ENCODE results near the gene FAM219A. TPM values are rescaled to one million over a fixed set of nuclear protein-coding genes. Genes with fewer than 3 reads are reported as not detected.

The FAM219A gene
- total RNA-seq, 1 experiment from 2014 or later = 20.6 TPM

GRCh38 chr9:34458959-34459340 is 580 bp upstream of the FAM219A start:
- CTCF ChIA-PET = interaction anchor here (0.7 to 5.6 kb wide), 8 partner anchors 18 to 144 kb away, joined by 3 to 34 read pairs (median 4); partner anchors contain the start of gene MYORG
- H3K9me3 Mint-ChIP-seq = no peaks in the 10 kb centered on the region
- DNase-seq (ENCODE audit: low spot score) (no peak), ATAC-seq (no peak)
- no peaks in the 10 kb centered on the region for H3K36me3 Mint-ChIP-seq
- peaks cover 32% of the 10 kb centered on the region for H3K27me3 Mint-ChIP-seq (ENCODE audit: low read depth)
- peak overlapping the region; percentile 86 for H3K4me3 Mint-ChIP-seq
- peak overlapping the region; percentile 70 for H3K27ac Mint-ChIP-seq
- H3K4me1 Mint-ChIP-seq = peaks cover 18% of the 10 kb centered on the region
- TF ChIP-seq ZNF425 (CRISPR knock-in tag; conservative IDR thresholded peaks at IDR 0.05) = no peak
- TF ChIP-seq ETV6 (CRISPR knock-in tag; IDR thresholded peaks at IDR 0.05) = no peak
- TF ChIP-seq, protein P1, sequence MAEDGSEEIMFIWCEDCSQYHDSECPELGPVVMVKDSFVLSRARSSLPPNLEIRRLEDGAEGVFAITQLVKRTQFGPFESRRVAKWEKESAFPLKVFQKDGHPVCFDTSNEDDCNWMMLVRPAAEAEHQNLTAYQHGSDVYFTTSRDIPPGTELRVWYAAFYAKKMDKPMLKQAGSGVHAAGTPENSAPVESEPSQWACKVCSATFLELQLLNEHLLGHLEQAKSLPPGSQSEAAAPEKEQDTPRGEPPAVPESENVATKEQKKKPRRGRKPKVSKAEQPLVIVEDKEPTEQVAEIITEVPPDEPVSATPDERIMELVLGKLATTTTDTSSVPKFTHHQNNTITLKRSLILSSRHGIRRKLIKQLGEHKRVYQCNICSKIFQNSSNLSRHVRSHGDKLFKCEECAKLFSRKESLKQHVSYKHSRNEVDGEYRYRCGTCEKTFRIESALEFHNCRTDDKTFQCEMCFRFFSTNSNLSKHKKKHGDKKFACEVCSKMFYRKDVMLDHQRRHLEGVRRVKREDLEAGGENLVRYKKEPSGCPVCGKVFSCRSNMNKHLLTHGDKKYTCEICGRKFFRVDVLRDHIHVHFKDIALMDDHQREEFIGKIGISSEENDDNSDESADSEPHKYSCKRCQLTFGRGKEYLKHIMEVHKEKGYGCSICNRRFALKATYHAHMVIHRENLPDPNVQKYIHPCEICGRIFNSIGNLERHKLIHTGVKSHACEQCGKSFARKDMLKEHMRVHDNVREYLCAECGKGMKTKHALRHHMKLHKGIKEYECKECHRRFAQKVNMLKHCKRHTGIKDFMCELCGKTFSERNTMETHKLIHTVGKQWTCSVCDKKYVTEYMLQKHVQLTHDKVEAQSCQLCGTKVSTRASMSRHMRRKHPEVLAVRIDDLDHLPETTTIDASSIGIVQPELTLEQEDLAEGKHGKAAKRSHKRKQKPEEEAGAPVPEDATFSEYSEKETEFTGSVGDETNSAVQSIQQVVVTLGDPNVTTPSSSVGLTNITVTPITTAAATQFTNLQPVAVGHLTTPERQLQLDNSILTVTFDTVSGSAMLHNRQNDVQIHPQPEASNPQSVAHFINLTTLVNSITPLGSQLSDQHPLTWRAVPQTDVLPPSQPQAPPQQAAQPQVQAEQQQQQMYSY (CRISPR knock-in tag; IDR thresholded peaks at IDR 0.05) = no peak
- no peak for TF ChIP-seq TEAD1 (CRISPR knock-in tag; IDR thresholded peaks at IDR 0.05)
- no peak for TF ChIP-seq CREM (CRISPR knock-in tag; IDR thresholded peaks at IDR 0.05)
- no peak for TF ChIP-seq OVOL2 (CRISPR knock-in tag; IDR thresholded peaks at IDR 0.05; ENCODE audit: borderline replicate concordance)
- TF ChIP-seq, protein P2, sequence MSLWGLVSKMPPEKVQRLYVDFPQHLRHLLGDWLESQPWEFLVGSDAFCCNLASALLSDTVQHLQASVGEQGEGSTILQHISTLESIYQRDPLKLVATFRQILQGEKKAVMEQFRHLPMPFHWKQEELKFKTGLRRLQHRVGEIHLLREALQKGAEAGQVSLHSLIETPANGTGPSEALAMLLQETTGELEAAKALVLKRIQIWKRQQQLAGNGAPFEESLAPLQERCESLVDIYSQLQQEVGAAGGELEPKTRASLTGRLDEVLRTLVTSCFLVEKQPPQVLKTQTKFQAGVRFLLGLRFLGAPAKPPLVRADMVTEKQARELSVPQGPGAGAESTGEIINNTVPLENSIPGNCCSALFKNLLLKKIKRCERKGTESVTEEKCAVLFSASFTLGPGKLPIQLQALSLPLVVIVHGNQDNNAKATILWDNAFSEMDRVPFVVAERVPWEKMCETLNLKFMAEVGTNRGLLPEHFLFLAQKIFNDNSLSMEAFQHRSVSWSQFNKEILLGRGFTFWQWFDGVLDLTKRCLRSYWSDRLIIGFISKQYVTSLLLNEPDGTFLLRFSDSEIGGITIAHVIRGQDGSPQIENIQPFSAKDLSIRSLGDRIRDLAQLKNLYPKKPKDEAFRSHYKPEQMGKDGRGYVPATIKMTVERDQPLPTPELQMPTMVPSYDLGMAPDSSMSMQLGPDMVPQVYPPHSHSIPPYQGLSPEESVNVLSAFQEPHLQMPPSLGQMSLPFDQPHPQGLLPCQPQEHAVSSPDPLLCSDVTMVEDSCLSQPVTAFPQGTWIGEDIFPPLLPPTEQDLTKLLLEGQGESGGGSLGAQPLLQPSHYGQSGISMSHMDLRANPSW (CRISPR knock-in tag; conservative IDR thresholded peaks at IDR 0.05; ENCODE audit: low read depth) = no peak
- TF ChIP-seq NFYB (CRISPR knock-in tag; conservative IDR thresholded peaks at IDR 0.05; ENCODE audit: low read depth) = no peak
- TF ChIP-seq ZBTB43 (CRISPR knock-in tag; IDR thresholded peaks at IDR 0.05) = no peak
- TF ChIP-seq, protein P3, sequence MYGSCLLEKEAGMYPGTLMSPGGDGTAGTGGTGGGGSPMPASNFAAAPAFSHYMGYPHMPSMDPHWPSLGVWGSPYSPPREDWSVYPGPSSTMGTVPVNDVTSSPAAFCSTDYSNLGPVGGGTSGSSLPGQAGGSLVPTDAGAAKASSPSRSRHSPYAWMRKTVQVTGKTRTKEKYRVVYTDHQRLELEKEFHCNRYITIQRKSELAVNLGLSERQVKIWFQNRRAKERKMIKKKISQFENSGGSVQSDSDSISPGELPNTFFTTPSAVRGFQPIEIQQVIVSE (CRISPR knock-in tag; IDR thresholded peaks at IDR 0.05; ENCODE audit: borderline replicate concordance) = no peak
- TF ChIP-seq EMX1 (CRISPR knock-in tag; IDR thresholded peaks at IDR 0.05) = no peak
- POLR2A ChIA-PET = interaction anchor here (1.0 to 1.1 kb wide), 2 partner anchors 55 to 161 kb away, joined by 3 to 4 read pairs; partner anchors contain the start of gene DCTN3

DNA sequence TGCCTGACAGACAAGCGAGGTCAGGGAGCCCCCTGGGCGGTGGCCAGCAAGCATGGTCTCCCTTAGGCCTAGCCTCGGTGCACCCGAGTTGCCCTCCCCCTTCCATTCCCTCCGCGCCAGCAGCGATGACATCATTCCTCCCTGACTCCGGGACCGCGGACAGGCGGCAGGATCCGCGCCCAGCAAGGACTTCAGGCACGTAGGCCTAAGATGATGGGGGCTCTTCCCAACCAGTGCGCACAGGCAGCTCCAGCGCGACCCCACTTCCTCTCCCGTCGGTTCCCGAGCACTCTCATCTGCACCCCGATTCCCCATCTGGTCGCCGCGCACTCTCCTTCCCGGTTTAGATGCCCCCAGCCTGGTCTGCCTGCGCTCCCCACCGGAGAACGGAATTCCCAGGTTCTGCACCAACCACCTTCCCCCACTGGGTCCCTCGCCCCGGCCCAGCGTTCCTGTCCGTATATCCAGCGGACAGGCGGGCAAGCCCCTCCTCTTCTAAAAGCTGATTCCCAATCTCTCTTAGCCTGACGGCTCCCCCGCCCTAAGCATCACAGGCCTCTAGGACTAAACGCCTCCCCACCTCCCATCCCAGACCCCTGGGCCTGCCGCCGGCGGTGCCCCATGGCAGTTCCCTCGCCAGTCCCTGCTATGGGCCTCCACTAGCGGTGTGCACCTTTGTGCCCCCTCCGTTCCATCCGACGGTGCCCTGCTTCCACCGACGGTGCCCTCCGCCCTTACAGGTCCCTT is 931 bp downstream of the FAM219A start:
- Mint-ChIP-seq H3K9me3 (no peaks in the 10 kb centered on the region), H3K4me3 (peak overlapping the region; percentile 86), H3K27ac (peak overlapping the region; percentile 7; the same call in 1 of the 2 replicates), H3K27me3 (ENCODE audit: low read depth) (peaks cover 32% of the 10 kb centered on the region), H3K4me1 (peaks cover 18% of the 10 kb centered on the region), H3K36me3 (no peaks in the 10 kb centered on the region)
- DNase-seq (ENCODE audit: low spot score) (peak; percentile 68), ATAC-seq (peak; percentile 26)
- CTCF ChIA-PET = interaction anchor here (0.5 to 5.6 kb wide), 10 partner anchors 14 to 146 kb away, joined by 3 to 34 read pairs (median 3); no protein-coding TSS in a partner anchor
- POLR2A ChIA-PET = interaction anchor here (0.6 to 1.0 kb wide), 2 partner anchors 9 to 1457 kb away, joined by 3 read pairs; no protein-coding TSS in a partner anchor
- TF ChIP-seq FOXP1 (CRISPR knock-in tag; IDR thresholded peaks at IDR 0.05; ENCODE audit: borderline replicate concordance) (peak; percentile 55; the same call in 1 of the 2 replicates), OVOL2 (CRISPR knock-in tag; IDR thresholded peaks at IDR 0.05; ENCODE audit: borderline replicate concordance) (no peak), JUN (CRISPR knock-in tag; IDR thresholded peaks at IDR 0.05) (0 out of 2 replicates have a peak, but pooled peaks have one; percentile 20)
- TF ChIP-seq, protein P4, sequence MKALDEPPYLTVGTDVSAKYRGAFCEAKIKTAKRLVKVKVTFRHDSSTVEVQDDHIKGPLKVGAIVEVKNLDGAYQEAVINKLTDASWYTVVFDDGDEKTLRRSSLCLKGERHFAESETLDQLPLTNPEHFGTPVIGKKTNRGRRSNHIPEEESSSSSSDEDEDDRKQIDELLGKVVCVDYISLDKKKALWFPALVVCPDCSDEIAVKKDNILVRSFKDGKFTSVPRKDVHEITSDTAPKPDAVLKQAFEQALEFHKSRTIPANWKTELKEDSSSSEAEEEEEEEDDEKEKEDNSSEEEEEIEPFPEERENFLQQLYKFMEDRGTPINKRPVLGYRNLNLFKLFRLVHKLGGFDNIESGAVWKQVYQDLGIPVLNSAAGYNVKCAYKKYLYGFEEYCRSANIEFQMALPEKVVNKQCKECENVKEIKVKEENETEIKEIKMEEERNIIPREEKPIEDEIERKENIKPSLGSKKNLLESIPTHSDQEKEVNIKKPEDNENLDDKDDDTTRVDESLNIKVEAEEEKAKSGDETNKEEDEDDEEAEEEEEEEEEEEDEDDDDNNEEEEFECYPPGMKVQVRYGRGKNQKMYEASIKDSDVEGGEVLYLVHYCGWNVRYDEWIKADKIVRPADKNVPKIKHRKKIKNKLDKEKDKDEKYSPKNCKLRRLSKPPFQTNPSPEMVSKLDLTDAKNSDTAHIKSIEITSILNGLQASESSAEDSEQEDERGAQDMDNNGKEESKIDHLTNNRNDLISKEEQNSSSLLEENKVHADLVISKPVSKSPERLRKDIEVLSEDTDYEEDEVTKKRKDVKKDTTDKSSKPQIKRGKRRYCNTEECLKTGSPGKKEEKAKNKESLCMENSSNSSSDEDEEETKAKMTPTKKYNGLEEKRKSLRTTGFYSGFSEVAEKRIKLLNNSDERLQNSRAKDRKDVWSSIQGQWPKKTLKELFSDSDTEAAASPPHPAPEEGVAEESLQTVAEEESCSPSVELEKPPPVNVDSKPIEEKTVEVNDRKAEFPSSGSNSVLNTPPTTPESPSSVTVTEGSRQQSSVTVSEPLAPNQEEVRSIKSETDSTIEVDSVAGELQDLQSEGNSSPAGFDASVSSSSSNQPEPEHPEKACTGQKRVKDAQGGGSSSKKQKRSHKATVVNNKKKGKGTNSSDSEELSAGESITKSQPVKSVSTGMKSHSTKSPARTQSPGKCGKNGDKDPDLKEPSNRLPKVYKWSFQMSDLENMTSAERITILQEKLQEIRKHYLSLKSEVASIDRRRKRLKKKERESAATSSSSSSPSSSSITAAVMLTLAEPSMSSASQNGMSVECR (CRISPR knock-in tag; IDR thresholded peaks at IDR 0.05; ENCODE audit: borderline replicate concordance) = peak; percentile 59; the same call in 1 of the 2 replicates
- TF ChIP-seq, protein P3 (CRISPR knock-in tag; IDR thresholded peaks at IDR 0.05; ENCODE audit: borderline replicate concordance) = no peak
- TF ChIP-seq, protein P5, sequence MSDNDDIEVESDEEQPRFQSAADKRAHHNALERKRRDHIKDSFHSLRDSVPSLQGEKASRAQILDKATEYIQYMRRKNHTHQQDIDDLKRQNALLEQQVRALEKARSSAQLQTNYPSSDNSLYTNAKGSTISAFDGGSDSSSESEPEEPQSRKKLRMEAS (CRISPR knock-in tag; IDR thresholded peaks at IDR 0.05) = peak; percentile 74
